Myocyte (in vitro differentiated cells): ENCODE data around the gene FKBP1B. TPM values are rescaled to one million over a fixed set of nuclear protein-coding genes. Genes with fewer than 3 reads are reported as not detected.
A peak's percentile ranks its signal among the peaks of the same experiment; 100 is the strongest.
"Not testable (repeated sequence)": the region's sequence is repeated elsewhere in the genome, so short reads cannot be mapped to it uniquely, and the experiment has no call there.

Experiments
- DNase-seq: peaks from one replicate; pipeline ENCODE4 v3.0.0-alpha.2; 2012; ENCODE audit warnings: low read depth
- total RNA-seq: library from RNA; depleted of rRNA; stranded (reverse); fragments of >200 nt; gene quantifications from 2 replicates; pipeline ENCODE4 v1.2.3, GENCODE V29; 2014

The FKBP1B gene
- total RNA-seq, 1 donor from 2014 or later: 2.0 TPM

GRCh38 chr2:24058564-24059271, 9.2 kb downstream of the FKBP1B start:
- no peak for DNase-seq

DNA sequence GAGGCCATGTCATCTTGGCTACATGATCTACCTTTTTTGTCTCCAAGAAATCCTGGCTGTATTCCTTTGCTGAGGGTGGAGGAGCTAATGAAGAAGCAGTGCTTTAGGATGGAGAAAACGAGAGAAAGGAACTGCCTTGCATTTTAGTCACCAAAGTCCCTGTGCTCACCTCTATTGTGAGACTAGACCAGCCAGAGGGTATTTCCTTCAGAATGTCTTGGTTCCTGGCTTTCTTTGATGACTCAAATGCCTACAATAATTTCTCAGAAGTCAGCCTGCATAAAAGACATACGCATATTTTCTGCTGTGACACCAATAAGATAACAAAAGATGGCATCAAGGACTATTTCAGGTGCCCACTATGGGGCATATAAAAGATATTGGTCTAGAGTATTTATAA, 15.8 kb downstream of the FKBP1B start:
- no peak for DNase-seq

GRCh38 chr2:24072259-24072658, 22.7 kb downstream of the FKBP1B start:
- no peak for DNase-seq

DNA sequence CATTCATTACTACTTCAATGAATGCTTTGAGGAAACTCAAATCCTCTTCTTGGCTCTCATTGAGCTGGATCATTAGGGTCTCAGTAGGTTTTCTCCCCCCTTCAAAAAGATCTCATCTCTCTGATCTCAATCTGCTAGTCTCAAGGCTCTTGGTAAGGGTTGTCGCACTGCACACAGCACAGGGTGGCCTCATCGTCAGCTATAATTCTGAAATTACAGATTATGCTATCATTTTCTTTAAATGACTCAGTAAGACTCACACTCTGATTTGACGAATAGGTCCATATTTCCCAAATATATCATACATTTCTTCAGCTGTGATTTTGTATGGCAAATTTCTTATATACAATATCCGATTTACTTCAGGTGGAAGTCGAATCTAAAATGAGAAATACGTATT, 24.3 kb downstream of the FKBP1B start:
- DNase-seq: no peak

DNA sequence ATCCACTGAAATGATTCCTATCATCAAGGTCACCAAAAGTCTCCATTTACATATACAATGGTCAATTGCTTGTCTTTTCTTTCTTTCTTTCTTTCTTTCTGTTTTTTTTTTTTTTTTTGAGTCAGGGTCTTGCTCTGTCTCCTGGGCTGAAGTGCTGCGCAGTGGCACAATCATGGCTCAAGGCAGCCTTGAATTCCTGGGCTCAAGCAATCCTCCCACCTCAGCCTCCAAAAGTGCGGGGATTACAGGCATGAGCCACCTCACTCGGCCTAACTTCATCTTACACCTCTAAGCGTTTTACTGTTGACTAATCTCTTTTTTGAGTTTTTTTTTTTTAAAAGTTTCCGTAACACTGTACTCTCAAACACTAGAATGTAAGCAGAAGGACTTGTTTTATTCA, 25.7 kb downstream of the FKBP1B start:
- DNase-seq: no peak

DNA sequence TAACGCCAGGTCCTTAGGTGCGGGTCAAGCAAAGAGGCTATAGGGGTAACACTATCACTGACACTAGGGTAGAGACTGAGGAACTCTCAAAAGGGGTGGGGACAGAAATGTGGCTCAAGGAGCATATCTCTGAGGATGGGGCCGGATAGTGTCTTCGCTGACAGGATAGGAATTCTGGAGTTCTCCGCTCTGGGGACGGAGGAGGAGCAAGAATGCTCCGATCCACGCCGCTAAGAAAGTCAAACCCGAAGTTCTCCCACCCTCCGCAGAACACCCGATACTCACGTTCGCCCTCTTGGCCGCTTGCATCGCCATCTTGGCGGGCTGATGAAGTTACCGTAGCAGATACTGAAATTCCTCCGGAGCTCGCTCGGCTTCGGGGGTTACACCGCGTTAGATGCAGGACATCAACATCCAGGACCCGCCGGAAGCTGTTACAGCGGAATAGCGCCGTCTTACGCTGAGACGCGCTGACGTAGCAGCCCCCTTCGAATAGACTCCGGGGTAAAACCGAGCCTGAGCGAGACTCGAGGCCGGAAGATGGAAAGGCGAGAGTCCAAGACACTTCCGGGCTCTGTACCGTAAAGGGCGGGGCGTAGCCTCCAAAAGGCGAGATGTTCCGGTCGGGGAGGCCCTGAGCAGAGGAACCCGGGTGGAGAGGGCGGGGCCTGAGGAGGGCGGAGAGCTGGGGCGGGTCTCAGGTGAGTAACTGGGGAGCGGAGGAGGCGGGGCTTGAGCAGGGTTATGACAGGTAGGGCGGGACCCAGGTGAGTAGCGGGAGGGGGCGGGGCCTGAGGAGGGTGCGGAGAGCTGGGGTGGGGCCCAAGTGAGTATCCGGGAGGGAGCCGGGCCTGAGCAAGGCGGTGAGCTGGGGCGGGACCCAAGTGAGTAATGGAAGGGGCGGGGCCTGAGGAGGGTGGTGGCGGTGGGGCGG, 26.6 kb downstream of the FKBP1B start, which contains the start of gene SF3B6:
TSS of gene SF3B6 (minus strand) at position 412 of the 934 bp plus-strand sequence. CDS start at position 315, 97 bp downstream.
- peak; percentile 99 for DNase-seq

GRCh38 chr2:24076849-24077534, 27.5 kb downstream of the FKBP1B start:
- no peak for DNase-seq

GRCh38 chr2:24077535-24077877, 28.0 kb downstream of the FKBP1B start:
- no peak for DNase-seq

GRCh38 chr2:24077879-24078278, 28.3 kb downstream of the FKBP1B start:
- DNase-seq: no peak

- peak; percentile 89 for DNase-seq
Observed at GRCh38 chr2:24080701-24081100, 31.2 kb downstream of the FKBP1B start.

DNA sequence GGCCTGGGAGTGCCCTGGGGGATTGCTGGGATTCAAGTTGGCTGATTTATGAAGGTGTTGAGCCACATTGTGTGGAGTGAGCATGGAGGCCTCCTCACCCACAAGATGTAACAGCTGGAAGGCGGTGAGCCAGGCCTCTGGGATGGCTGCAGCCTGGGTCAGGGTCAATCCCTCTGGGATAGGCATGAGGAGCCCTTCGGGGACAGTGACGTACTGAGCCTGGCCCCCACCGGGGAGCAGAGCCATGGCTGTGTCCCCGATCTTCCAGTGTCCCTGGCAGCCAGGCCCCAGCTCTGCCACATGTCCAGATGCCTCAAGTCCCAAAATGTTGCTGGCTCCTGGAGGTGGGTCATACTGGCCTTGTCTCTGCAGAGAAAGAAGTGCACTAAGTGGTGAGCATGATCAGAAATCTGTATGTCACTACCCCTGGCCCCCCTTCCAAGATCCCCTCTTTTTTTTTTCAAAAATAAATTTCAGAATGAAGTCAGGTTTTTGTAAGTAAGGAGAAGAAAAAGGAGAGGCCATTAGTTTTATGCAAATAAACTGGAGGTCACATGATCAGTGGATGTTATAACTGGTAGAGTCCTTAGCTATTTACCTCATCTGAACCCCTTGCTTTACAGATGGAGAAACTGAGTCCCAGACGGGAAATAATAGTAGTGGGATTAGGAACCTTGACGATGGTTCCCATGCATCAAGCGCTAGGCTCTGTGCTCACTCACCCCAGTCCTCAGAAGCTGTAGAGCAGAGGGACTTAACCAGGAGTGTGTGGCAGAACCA, 33.4 kb downstream of the FKBP1B start:
- peak; percentile 34 for DNase-seq

DNA sequence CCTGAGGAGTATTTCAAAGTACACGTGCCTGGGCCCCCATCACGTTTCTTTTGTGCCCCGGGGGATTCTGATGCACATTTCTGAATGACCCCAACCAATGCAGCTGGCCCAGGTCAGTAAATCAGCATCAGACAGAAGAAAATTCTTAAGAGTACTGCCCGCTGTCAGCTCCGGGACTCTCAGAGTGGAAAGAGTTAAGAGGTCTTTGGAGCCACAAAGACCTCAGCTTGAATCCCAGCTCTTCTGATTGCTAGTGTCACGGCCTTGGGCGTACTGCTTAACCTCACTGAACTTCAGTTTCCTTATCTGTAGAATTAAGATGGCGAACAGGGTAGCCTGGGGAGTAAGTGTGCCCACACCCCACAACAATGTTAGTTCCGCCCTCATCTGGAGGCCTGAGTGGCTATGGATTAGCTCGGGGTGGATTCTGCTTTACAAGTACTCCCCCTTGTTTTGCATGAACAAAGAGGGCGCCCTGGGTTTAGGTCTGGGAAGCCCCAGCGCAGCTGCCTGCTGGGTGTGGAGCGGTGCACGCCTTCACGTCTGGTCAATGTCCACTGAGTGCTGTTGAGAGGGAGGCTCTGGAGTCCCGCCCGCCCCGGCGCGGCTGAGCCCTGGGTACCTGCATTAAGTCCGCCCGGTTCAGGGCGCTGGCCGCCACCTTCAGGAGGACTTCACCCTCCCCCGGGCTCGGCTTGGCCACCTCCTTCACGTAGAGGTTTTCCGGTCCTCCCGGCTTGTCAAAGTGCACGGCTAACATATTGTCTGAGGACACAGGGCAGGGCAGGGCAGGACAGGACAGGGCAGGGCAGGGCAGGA, 34.2 kb downstream of the FKBP1B start:
- DNase-seq: peak; percentile 94

- peak; percentile 91 for DNase-seq
Observed at GRCh38 chr2:24084386-24085199, 35.1 kb downstream of the FKBP1B start, which contains the start of gene TP53I3. Gene TP53I3, minus strand, starts transcription at chr2:24084834. Its CDS starts 508 bp downstream, at chr2:24084326.

GRCh38 chr2:24085200-24085489, 35.6 kb downstream of the FKBP1B start:
- DNase-seq: no peak

DNA sequence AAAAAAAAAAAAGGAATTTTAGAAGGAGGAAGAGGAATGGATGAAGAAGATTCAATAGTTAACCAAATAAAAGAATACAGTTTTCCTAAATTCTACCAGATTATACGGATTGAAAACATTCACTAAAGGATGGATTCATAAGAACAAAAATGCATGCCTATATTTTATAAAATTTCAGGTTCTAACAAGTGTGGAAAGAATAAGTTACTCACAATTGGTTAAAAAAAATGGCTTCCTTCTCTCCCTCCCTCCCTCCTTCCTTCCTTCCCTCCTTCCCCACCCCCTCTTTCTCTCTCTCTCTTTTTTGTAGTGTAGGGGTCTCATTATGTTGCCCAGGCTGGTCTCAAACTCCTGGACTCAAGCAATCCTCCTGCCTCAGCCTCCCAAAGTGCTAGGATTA, 36.7 kb downstream of the FKBP1B start:
- no peak for DNase-seq

DNA sequence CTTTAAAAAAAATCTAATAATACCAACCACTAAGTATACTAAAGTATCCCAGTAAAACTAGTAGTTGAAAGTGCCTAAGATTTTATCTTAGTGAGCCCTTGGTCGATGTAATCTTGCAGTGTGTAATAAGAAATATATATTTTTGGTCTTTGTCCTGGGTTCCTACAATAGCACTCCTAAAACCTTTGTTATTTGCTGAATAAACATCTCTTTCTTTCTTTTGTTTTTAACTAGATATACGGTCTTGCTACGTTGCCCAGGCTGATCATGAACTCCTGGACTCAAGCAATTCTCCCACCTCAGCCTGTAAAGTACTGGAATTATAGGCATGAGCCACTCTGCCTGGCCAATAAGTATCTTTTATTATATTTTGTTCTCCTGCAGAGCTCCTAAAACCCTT, 37.5 kb downstream of the FKBP1B start:
- no peak for DNase-seq

GRCh38 chr2:24088821-24089359, 39.3 kb downstream of the FKBP1B start:
- DNase-seq: no peak

DNA sequence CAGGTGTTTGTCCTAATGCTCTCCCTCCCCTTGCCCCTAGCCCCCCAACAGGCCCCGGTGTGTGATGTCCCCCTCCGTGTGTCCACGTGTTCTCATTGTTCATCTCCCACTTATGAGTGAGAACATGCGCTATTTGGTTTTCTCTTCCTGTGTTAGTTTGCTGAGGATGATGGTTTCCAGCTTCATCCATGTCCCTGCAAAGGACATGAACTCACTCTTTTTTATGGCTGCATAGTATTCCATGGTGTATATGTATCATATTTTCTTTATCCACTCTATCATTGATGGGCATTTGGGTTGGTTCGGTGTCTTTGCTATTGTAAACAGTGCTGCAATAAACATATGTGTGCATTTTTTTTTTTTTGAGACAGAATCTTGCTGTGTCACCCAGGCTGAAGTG, 43.7 kb downstream of the FKBP1B start:
- DNase-seq: not testable (repeated sequence)

GRCh38 chr2:24095171-24095677, 45.7 kb downstream of the FKBP1B start:
- DNase-seq: not testable (repeated sequence)
